SU-DHL-6 (cell line): ENCODE data around the gene SMC5.

Experiments
- EZH2phosphoT487 ChIP-seq: fragments of 200-600 bp; sonication (generic), shearing (Covaris generic); conservative IDR thresholded peaks from 2 replicates; pipeline ENCODE4 v1.6.1; 2018; ENCODE audit warnings: mild to moderate bottlenecking, antibody characterized with exemption, low read length, moderate library complexity, mixed read lengths
- TF ChIP-seq, protein P1 (sequence below): fragments of 200-600 bp; sonication (generic); IDR thresholded peaks from one replicate; pipeline ENCODE4 v1.5.1; 2017; ENCODE audit warnings: antibody characterized with exemption, mild to moderate bottlenecking, low read length, moderate library complexity; ENCODE audit not compliant: insufficient read depth, poor library complexity, severe bottlenecking

DNA sequence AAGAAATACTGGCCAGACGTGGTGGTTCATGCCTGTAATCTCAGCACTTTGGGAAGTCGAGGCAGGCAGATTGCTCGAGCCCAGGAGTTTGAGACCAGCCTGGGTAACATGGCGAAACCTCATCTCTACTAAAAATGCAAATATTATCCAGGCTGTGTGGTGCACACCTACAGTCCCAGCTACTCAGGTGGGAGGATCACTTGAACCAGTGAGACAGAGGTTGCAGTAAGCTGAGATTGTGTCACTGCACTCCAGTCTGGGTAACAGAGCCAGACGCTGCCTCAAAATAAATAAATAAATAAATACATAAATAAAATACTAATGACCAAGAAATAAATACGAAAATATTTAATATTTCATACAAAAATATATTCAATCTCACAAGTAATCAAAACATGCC, 136.9 kb downstream of the SMC5 start:
- TF ChIP-seq, protein P1, sequence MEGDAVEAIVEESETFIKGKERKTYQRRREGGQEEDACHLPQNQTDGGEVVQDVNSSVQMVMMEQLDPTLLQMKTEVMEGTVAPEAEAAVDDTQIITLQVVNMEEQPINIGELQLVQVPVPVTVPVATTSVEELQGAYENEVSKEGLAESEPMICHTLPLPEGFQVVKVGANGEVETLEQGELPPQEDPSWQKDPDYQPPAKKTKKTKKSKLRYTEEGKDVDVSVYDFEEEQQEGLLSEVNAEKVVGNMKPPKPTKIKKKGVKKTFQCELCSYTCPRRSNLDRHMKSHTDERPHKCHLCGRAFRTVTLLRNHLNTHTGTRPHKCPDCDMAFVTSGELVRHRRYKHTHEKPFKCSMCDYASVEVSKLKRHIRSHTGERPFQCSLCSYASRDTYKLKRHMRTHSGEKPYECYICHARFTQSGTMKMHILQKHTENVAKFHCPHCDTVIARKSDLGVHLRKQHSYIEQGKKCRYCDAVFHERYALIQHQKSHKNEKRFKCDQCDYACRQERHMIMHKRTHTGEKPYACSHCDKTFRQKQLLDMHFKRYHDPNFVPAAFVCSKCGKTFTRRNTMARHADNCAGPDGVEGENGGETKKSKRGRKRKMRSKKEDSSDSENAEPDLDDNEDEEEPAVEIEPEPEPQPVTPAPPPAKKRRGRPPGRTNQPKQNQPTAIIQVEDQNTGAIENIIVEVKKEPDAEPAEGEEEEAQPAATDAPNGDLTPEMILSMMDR: no peak
- no peak for TF ChIP-seq EZH2phosphoT487
